Measurements from ENCODE around the gene TOP1.
"Not testable (repeated sequence)": the region's sequence is repeated elsewhere in the genome, so short reads cannot be mapped to it uniquely, and the experiment has no call there.

Gene TOP1

GRCh38 chr20:41028359-41029149, at the start of gene TOP1:
Gene TOP1 (plus strand): TSS chr20:41028822. CDS start chr20:41029068, 246 bp downstream.
- peak; percentile 90 for FAIRE-seq

DNA sequence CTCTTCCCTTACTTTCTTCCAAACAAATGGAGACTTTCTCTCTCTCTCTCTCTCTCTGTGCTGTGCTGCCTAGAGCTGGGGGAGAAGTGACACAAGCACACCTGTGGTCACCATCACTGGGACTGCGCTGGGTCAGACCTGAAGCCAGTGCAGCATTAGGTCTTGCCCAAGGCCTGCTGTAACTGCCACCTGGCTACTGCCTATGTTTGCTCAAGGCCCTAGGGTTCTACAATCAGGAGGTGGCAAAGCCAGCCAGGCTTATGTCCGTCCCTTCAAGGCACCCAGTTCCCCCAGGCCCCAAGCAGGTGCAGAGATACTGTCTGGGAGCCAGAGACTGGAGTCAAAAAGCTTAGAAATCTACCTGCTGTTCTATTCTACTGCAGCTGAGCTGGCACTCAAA, 49.4 kb upstream of the TOP1 start:
- FAIRE-seq: no peak

GRCh38 chr20:40980106-40980827, 48.4 kb upstream of the TOP1 start:
- FAIRE-seq: no peak

GRCh38 chr20:40980828-40981310, 47.8 kb upstream of the TOP1 start:
- FAIRE-seq: no peak

DNA sequence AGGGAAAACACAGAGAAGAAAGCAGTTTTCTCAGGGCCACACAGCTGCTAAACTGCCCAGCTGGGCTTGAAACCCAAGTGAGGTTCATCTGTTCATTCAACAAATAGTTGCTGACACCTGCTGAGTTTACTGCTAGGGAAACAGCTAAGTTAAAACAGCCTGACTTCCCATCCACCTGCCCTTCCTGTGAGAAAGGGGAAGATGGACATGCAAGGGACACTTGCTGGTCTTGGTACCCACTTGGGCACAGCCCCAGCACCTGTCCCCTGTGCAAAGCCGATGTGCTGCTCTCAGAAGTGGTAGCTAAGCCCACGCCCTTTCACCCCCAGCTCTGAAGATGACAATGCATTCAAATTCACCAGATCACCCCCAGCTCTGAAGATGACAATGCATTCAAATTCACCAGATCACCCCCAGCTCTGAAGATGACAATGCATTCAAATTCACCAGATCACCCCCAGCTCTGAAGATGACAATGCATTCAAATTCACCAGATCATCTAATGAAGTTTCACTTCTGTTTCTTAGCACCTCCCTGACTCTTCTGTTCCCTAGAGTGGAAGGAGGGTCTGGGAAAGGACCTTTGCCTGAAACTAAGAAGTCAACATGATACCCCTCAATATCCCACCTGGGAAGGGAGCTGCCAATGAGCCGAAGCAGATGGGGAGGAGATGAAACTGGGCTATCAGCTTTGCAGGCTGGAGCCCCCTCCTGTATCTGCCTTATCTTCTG, 46.0 kb upstream of the TOP1 start:
- no peak for FAIRE-seq

GRCh38 chr20:40983898-40984297, 44.7 kb upstream of the TOP1 start:
- no peak for FAIRE-seq

DNA sequence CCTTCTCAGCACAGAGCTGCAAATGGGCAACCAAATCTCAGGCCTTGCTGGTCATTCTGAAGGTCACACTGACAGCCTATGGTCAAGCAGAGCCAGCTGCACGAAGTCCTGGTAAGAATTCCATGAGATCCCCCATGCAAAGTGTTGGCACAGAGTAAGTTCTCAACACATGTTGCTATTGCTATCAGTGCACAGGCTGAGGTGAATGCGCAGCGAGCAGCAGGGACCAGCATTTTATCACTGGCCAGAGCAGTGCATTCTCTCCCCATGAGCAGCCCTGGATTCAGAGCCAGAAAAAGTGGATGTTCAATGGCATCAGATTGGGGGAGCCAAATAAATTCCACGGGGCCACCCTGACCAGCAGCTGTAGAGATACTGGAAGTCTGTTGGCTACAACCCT, 44.1 kb upstream of the TOP1 start:
- FAIRE-seq: no peak

DNA sequence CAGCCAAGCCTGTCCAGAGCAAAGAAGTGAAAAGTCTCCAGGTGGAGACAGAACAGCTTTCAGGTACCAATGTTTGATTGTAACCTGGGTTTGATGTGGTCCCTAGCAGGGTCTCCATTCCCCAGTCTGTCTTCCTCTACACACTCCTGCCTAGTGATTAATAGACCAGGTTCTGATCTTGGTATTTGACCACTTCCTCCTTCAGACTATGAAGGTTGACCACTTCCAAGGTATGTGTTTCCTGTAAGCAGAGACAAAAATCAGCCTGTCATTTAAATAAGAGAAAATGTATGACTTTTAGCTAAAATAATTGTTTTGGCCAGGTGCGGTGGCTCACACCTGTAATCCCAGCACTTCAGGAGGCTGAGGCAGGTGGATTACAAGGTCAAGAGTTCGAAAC, 41.8 kb upstream of the TOP1 start:
- FAIRE-seq: no peak

- no peak for FAIRE-seq
These were observed 38.0 kb upstream of the TOP1 start for GRCh38 chr20:40990542-40991120.

GRCh38 chr20:40991181-40991889, 37.3 kb upstream of the TOP1 start:
- FAIRE-seq: no peak

DNA sequence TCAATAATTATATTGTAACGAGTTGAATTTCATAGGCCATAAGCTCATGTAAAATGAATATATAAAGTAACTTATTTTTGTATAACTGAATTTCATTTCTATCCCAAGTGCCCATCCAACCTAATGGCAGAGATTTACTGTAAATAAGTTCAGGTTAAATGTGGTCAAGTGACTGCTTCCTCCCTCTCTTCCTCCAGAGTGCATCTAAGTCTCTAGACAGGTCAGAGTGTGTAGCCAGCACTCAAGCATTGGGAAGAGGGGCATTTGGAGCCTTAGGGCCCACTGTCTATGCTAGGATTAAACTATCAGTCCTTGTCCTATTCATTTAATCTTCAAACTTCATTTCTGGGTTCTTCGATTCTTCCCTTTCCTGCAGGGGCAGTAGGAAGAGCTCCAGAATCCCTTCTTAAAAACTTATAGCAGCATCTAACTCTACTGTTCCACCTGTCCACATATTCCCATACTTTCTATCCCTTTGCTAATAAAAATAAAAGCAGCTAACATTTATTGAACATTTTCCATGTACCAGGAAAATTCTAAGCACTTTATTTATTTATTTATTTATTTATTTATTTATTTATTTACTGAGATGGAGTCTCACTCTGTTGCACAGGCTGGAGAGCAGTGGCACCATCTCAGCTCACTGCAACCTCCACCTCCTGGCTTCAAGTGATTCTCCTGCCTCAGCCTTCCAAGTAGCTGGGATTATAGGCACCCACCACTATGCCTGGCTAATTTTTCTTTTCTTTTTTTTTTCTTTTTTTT, 36.1 kb upstream of the TOP1 start:
- no peak for FAIRE-seq

GRCh38 chr20:40993794-40994540, 34.7 kb upstream of the TOP1 start:
- no peak for FAIRE-seq

GRCh38 chr20:40996326-40996725, 32.3 kb upstream of the TOP1 start:
- no peak for FAIRE-seq

DNA sequence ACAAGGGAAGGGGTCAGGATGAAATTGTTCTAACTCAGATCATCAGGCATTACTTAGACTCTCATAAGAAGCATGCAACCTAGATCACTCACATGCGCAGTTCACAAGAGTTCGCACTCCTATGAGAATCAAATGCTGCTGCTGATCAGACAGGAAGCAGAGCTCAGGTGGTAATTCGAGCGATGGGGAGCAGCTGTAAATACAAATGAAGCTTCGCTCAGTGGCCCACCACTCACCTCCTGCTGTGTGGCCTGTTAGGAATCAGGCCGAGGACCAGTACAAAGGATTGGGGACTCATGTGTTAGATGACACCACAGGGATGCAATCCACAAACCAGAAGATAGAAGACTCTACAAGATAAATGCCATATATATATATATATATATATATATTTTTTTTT, 31.5 kb upstream of the TOP1 start:
- FAIRE-seq: no peak

DNA sequence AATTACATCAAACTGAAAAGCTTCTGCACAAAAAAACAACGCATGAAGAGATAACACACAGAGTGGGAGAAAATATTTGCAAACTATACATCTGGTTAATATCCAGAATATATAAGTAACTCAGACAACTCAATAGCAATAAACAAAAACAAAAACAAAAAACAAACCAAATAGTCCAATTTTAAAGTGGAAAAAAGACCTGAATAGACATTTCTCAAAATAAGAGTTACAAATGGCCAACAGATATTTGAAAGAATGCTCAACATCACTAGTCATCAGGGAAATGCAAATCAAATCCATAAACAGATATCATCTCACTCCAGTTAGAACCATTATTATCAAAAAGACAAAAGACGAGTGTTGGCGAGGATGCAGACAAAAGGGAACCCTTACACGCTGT, 28.8 kb upstream of the TOP1 start:
- no peak for FAIRE-seq

DNA sequence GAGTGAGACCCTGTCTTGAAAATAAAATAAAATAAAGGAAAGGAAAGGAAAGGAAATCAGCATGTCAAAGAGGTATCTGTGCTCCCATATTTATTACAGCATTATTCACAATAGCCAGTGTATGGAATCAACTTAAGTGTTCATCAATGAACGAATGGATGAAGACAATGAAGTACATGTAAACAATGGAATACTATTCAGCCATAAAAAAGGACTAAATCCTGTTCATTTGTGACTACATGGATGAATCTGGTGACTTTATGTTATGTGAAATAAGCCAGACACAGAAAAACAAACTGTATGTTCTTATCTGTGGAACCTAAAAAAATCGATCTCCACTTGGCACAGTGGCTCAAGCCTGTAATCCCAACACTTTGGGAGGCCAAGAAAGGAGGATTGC, 28.0 kb upstream of the TOP1 start:
- no peak for FAIRE-seq

DNA sequence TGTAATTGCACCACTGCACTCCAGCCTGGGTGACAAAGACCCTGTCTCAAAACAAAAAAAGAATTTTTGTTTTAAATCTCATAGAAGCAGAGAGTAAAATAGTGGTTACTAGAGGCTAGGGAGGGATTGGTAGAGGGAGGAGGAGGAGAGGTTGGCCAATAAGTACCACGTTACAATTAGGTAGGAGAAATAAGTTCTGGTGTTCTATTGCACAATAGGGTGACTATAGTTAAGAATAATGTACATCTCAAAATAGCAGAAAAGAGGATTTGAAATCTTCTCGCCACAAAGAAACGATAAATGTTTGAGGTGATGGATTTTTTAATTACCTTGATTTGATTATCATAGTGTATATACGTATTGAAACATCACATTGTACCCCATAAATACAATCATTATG, 27.1 kb upstream of the TOP1 start:
- FAIRE-seq: no peak

DNA sequence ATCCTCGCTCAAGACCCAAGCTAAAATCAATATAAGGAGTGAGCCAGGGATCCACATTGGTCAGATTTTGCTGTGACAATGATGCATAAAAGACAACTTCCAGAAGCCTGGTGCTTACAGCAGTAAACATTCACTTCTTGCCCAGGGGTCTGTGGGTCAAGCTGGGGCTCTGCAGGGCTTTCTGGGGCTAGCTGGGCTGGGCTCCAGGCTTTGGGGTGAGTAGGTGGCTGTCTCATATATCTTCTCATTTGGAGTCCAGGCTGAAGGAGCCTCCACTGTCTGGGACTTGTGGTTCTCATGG, 25.8 kb upstream of the TOP1 start:
- FAIRE-seq: no peak

DNA sequence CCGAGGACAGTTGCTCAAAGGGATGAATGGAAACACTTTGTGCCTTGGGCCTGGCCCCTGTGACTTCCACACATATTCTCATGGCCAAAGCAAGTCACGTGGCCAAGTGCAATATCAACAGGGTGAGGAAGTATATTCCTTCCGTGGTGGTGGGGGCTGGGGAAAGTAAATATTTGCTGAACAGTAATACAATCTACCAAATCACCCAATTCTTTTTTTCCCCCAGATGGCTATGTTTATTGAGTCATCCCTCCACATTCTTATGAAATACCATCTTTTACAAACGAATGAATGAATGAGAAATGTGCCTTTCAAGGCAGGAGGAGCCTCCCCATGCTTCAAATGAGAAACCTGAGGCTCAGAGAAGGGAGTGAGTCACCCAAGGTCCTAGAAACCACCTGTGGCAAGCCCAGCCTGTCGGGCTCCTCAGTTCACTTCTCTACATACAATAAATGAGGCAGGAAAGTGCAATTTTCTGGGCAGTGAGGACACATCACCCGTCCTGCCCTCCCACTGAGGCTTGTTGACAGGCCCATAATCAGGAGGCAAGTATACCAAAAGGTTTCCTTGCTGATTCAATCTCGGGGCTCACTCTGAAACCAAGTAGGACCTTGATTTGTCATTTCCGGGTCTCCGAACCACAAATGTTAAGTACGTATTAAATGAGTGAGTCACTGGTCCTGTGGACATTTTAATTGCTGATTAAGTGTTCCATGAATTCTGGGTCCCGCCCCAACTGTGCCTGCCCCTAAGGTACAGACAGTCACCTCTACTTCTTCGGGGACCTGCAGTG, 25.3 kb upstream of the TOP1 start:
- no peak for FAIRE-seq

DNA sequence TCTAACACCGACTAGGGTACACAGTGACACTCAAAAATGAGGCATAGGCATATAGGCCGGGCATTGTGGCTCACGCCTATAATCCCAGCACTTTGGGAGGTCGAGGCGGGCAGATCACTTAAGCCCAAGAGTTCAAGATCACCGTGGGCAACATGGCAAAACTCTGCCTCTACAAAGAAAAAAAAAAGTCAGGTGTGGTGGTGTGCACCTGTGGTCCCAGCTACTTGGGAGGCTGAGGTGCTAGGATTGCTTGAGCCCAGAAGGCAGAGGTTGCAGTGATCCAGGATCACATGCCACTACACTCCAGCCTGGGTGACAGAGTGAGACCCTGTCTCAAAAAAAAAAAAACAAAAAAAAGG, 24.7 kb upstream of the TOP1 start:
- FAIRE-seq: not testable (repeated sequence)
